Tibial nerve (tissue), 4 donors: ENCODE data around the gene PLXNA1. TPM values are rescaled to one million over a fixed set of nuclear protein-coding genes. Genes with fewer than 3 reads are reported as not detected.
A peak's percentile ranks its signal among the peaks of the same experiment; 100 is the strongest.

ENCODE experiments used
- DNase-seq, 2 donors: peaks; one replicate each; pipeline ENCODE4 v3.0.0-alpha.2; 2019; ENCODE audit warnings: low spot score in 2 of 2
- H3K27ac ChIP-seq, 4 donors: fragments of 200-600 bp; sonication (generic) in 3 of 4; one replicate each; pipeline ENCODE4 v1.5.1; 2017 to 2019; ENCODE audit warnings: mild to moderate bottlenecking in 1 of 4
- H3K27me3 ChIP-seq, 2 donors: fragments of 200-600 bp; sonication (generic) in 1 of 2; one replicate each; pipeline versions ENCODE4 v1.5.1 to v1.6.0; 2017 to 2019
- H3K36me3 ChIP-seq, 3 donors: fragments of 200-600 bp; sonication (generic); one replicate each; pipeline ENCODE4 v1.5.1; 2018 to 2019
- H3K4me1 ChIP-seq, 4 donors: fragments of 200-600 bp; sonication (generic) in 3 of 4; one replicate each; pipeline ENCODE4 v1.5.1; 2017 to 2019
- H3K4me3 ChIP-seq, 4 donors: fragments of 200-600 bp; sonication (generic) in 3 of 4; one replicate each; pipeline ENCODE4 v1.5.1; 2017 to 2019; ENCODE audit warnings: mild to moderate bottlenecking in 1 of 4, moderate library complexity in 1 of 4
- H3K9me3 ChIP-seq, 4 donors: fragments of 200-600 bp; sonication (generic) in 3 of 4; one replicate each; pipeline ENCODE4 v1.5.1; 2017 to 2019
- EP300 ChIP-seq, 2 donors: sonication (generic); formaldehyde crosslinking; IDR thresholded peaks; one replicate each; pipeline ENCODE4 v1.6.1; 2017; ENCODE audit warnings: antibody characterized with exemption in 2 of 2, mild to moderate bottlenecking in 1 of 2
- POLR2A ChIP-seq, 2 donors: fragments of 450-650 bp; IDR thresholded peaks; one replicate each; pipeline ENCODE4 v1.6.1; 2017; ENCODE audit warnings: antibody characterized with exemption in 2 of 2, mild to moderate bottlenecking in 2 of 2, moderate library complexity in 2 of 2
- WGBS, 2 donors: methylation state at CpG; one replicate each; pipeline ENCODE4 v1.1.5; 2018; 5-methylcytosine and 5-hydroxymethylcytosine counted together
- total RNA-seq, 4 donors: library from RNA; depleted of rRNA; stranded (reverse); fragments of >200 nt; gene quantifications; one replicate each; pipeline ENCODE4 v1.1.0, GENCODE V29; 2016
- TF ChIP-seq, protein P1 (sequence below), 5 experiments: fragments of 200-600 bp in 3 of 5; fragments of 450-650 bp in 2 of 5; sonication (generic) in 3 of 5; IDR thresholded peaks; one replicate each; pipeline ENCODE4 v1.5.1; 2016 to 2019; ENCODE audit warnings: antibody characterized with exemption in 5 of 5, mild to moderate bottlenecking in 3 of 5, moderate library complexity in 2 of 5

Gene PLXNA1
- total RNA-seq, 4 donors from 2014 or later, result 39.1 to 51.3 (median 39.9) TPM

- Histone ChIP-seq H3K27me3 (no peaks in the 10 kb centered on the region), H3K4me3 (no peak overlapping the region), H3K4me1 (peaks cover 0 to 14% (median 11%) of the 10 kb centered on the region in 4 donors), H3K36me3 (no peaks in the 10 kb centered on the region), H3K27ac (no peak overlapping the region), H3K9me3 (peaks cover 0 to 17% (median 0%) of the 10 kb centered on the region in 4 donors)
- no peak for DNase-seq
- TF ChIP-seq, protein P1, sequence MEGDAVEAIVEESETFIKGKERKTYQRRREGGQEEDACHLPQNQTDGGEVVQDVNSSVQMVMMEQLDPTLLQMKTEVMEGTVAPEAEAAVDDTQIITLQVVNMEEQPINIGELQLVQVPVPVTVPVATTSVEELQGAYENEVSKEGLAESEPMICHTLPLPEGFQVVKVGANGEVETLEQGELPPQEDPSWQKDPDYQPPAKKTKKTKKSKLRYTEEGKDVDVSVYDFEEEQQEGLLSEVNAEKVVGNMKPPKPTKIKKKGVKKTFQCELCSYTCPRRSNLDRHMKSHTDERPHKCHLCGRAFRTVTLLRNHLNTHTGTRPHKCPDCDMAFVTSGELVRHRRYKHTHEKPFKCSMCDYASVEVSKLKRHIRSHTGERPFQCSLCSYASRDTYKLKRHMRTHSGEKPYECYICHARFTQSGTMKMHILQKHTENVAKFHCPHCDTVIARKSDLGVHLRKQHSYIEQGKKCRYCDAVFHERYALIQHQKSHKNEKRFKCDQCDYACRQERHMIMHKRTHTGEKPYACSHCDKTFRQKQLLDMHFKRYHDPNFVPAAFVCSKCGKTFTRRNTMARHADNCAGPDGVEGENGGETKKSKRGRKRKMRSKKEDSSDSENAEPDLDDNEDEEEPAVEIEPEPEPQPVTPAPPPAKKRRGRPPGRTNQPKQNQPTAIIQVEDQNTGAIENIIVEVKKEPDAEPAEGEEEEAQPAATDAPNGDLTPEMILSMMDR (IDR thresholded peaks at IDR 0.05), result no peak
- TF ChIP-seq EP300 (IDR thresholded peaks at IDR 0.05), result no peak
- no peak for TF ChIP-seq POLR2A (IDR thresholded peaks at IDR 0.05)
- WGBS, 2 donors, result 30 to 47% methylated on average over 5 of the region's 5 CpGs
Measured at GRCh38 chr3:126979046-126979628, 3.8 kb upstream of the PLXNA1 start.

GRCh38 chr3:126980266-126980811 lies 2.6 kb upstream of the PLXNA1 start:
- peaks cover 0 to 6% (median 0%) of the 10 kb centered on the region in 4 donors for H3K9me3 ChIP-seq
- WGBS, 2 donors, result 89 to 90% methylated on average over 15 of the region's 15 CpGs
- H3K27ac ChIP-seq, result no peak overlapping the region
- H3K4me1 ChIP-seq, result peaks cover 0 to 26% (median 21%) of the 10 kb centered on the region in 4 donors
- no peak overlapping the region for H3K4me3 ChIP-seq
- DNase-seq, result no peak
- H3K27me3 ChIP-seq, result no peaks in the 10 kb centered on the region
- TF ChIP-seq, protein P1 (IDR thresholded peaks at IDR 0.05), result no peak
- TF ChIP-seq POLR2A (IDR thresholded peaks at IDR 0.05), result no peak
- TF ChIP-seq EP300 (IDR thresholded peaks at IDR 0.05), result no peak
- H3K36me3 ChIP-seq, result no peaks in the 10 kb centered on the region

- 4 to 7% methylated on average over 12 of the region's 12 CpGs for WGBS, 2 donors
- H3K4me1 ChIP-seq, result peaks cover 0 to 43% (median 26%) of the 10 kb centered on the region in 4 donors
- no peaks in the 10 kb centered on the region for H3K27me3 ChIP-seq
- H3K9me3 ChIP-seq, result no peaks in the 10 kb centered on the region
- TF ChIP-seq EP300 (IDR thresholded peaks at IDR 0.05) (no peak), POLR2A (IDR thresholded peaks at IDR 0.05) (no peak)
- TF ChIP-seq, protein P1 (IDR thresholded peaks at IDR 0.05), result no peak
- H3K4me3 ChIP-seq, result peak overlapping the region; percentile 32 to 69 (median 52)
- no peak for DNase-seq
- H3K27ac ChIP-seq, result peak overlapping the region; percentile 53 to 85 (median 78)
- H3K36me3 ChIP-seq, result no peaks in the 10 kb centered on the region
Measured at GRCh38 chr3:126982126-126982470, 817 bp upstream of the PLXNA1 start.

- peak overlapping the region; percentile 60 to 79 (median 72) for H3K4me3 ChIP-seq
- H3K36me3 ChIP-seq, result peaks cover 0 to 2% (median 0%) of the 10 kb centered on the region in 3 donors
- 4% methylated on average over 11 of the region's 70 CpGs; no CpG with 5 or more reads in 1 of the 2 donors for WGBS, 2 donors
- no peaks in the 10 kb centered on the region for H3K27me3 ChIP-seq
- no peak for TF ChIP-seq POLR2A (IDR thresholded peaks at IDR 0.05)
- TF ChIP-seq, protein P1 (IDR thresholded peaks at IDR 0.05), result peak in 1 of 5 experiments; percentile 17
- H3K4me1 ChIP-seq, result peaks cover 0 to 53% (median 26%) of the 10 kb centered on the region in 4 donors
- no peak for DNase-seq
- H3K27ac ChIP-seq, result peak overlapping the region in 2 of 4 donors; percentile 21 to 73
- H3K9me3 ChIP-seq, result no peaks in the 10 kb centered on the region
Measured at GRCh38 chr3:126983276-126983652, 349 bp downstream of the PLXNA1 start.

GRCh38 chr3:126983653-126984390 lies 907 bp downstream of the PLXNA1 start:
- H3K4me1 ChIP-seq, result peaks cover 0 to 53% (median 26%) of the 10 kb centered on the region in 4 donors
- no peak for DNase-seq
- WGBS, 2 donors, result 0% methylated on average over 16 to 39 of the region's 61 CpGs
- H3K4me3 ChIP-seq, result peak overlapping the region; percentile 60 to 79 (median 72)
- H3K27ac ChIP-seq, result peak overlapping the region; percentile 21 to 75 (median 72)
- H3K27me3 ChIP-seq, result no peaks in the 10 kb centered on the region
- peaks cover 0 to 8% (median 0%) of the 10 kb centered on the region in 3 donors for H3K36me3 ChIP-seq
- H3K9me3 ChIP-seq, result no peaks in the 10 kb centered on the region
- TF ChIP-seq POLR2A (IDR thresholded peaks at IDR 0.05) (no peak), EP300 (IDR thresholded peaks at IDR 0.05) (no peak)
- TF ChIP-seq, protein P1 (IDR thresholded peaks at IDR 0.05), result peak in 1 of 5 experiments; percentile 17
